ENCODE results near the gene ERCC6.

Gene ERCC6

GRCh38 chr10:49549640-49550346 is 10.9 kb upstream of the ERCC6 start:
- no peak for DNase-seq (ENCODE audit: low read depth)

- no peak for DNase-seq (ENCODE audit: low read depth)
Measured at GRCh38 chr10:49543604-49544003, 4.7 kb upstream of the ERCC6 start.

DNA sequence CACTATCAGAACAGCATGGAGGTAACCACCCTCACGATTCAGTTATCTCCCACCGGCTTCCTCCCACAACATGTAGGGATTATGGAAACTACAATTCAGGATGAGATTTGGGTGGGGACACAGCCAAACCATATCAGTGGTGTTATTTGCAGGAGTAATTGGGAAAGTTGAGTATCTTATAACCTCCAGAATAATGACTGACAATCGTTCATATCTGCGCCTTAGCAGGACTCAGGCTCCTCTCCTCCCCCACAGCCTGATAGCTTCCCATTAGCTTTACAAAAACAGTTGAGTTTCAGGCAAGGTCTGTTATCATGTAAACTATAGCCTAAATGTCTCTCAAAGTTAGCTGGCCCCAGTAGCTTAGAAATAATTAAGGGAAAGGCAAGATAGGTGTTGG is 3.4 kb upstream of the ERCC6 start:
- DNase-seq (ENCODE audit: low read depth): no peak

GRCh38 chr10:49541762-49542161 is 2.8 kb upstream of the ERCC6 start:
- no peak for DNase-seq (ENCODE audit: low read depth)

- no peak for DNase-seq (ENCODE audit: low read depth)
Measured at GRCh38 chr10:49540056-49540797, 1.3 kb upstream of the ERCC6 start.

DNA sequence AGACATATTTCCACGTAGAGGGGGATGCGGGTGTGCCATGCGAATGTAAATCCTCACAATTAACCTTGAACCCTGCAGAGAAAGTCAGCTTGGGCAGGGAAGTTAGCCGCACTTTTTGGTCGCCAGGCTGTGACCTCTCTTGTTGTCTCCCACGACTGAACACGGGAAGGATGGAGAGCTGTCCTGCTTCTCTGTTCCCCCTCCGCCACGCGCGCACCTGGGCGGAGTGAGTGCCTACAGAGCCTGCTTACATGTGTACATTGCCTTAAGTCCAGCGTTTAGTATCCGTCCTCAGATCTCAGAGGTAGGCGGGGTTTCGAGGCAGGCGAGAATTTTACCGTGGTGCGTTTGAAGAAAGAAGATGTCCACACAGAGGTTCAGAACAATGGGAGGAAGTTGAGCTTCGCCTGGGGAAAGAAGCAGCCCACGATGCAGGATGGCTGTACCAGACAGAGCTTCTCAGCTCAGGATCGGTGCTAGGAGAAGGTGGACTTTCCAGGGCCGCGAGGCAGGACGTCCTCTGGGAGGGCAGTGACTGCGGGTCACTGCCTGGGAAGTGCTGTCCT is 482 bp upstream of the ERCC6 start:
- no peak for DNase-seq (ENCODE audit: low read depth)

DNA sequence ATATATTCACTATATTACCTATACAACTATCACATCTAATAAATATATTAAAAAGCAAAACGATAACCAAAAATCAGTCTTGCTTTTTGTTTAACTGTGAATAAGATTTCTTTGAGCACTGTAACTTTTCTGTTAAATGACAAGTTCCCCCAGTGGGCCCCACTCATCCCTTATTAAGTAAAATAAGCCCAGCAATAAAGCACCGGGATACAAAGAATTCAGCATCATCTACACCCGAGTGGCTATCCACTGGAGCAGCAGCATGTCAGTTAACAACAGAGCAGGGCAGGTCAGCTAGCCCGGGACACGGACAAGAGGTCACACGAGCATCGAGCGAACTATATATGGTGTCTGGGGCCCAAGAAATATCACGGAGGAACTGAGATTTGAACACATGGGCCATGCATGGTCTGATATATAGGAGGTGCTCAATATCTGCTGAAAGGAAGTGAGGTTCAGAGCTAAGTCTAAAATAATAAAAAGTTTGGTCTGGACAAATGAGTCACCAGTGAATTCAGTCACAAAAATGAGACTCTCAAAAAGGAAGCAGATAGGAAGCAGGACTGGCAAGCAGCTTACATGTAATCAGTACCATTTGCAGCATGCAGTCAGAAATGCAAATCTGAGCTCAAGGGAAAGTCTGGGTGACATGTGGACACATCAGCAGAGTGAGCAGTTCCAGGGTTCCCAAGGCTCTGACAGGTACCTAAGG is 4.1 kb downstream of the ERCC6 start:
- no peak for DNase-seq (ENCODE audit: low read depth)

- DNase-seq (ENCODE audit: low read depth): no peak
Measured at GRCh38 chr10:49532461-49532860, 6.5 kb downstream of the ERCC6 start.

DNA sequence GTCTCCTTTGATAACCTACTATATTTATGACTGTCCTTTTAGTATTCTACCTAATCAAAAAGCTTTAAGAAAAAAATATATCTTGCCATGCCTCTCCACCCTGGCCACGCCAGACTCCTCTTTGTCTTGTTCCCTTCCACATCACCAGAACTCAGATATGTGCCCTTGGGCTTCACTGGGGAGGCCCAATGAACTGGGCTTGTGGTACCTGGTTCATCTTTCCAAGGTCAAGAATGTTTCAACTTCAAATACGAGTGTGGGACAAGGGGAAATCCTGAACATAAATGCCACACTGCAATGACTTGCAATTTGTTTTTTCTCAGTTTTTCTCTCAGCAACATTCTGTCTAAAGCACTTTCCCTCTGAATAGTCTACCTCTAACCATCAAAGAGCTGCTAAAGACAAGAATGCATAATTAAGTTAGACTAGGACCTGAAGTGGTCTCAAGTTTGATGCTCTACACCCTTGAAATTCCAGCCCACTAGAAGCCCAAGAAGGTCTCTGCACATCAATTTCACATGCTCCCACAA is 9.9 kb downstream of the ERCC6 start:
- no peak for DNase-seq (ENCODE audit: low read depth)

- DNase-seq (ENCODE audit: low read depth): no peak
Measured at GRCh38 chr10:49527850-49528249, 11.1 kb downstream of the ERCC6 start.

DNA sequence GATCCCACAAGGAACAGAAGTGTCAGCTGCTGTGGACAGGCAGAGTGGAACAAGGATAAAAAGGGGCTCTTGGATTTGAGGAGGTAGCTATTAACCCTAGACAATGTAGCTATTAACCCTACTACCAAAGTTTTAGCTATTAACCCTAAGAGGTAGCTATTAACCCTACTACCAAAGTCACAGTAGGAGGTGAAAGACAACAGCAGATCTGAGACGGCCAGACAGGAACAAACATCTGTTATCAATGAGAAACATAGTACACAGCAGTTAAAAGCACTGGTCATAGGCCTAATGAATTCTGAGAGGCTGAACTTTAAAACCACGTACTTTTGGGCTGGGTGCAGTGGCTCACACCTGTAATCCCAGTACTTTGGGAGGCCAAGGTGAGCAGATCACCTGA is 11.9 kb downstream of the ERCC6 start:
- no peak for DNase-seq (ENCODE audit: low read depth)

DNA sequence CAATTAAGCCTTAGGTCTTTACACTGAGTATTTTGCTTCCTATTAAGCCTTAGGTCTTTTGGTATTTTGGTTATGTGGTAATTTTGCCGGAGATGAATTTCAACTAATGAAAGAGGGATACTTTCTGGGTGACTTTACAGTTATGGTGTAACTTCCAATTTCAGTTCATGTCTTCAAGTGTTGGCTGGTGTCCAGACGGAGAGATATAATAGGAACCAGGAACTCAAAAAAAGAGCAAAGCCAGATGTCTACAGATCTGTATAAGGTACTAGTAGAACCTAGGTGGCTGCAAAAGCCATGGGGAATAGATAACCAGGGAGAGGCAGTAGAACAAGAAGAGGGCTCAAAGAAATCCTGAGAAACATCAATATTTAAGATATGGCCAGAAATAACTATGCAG is 12.3 kb downstream of the ERCC6 start:
- DNase-seq (ENCODE audit: low read depth): no peak

- DNase-seq (ENCODE audit: low read depth): no peak
Measured at GRCh38 chr10:49524496-49524895, 14.4 kb downstream of the ERCC6 start.

- DNase-seq (ENCODE audit: low read depth): no peak
Measured at GRCh38 chr10:49523301-49523700, 15.6 kb downstream of the ERCC6 start.

GRCh38 chr10:49521062-49521461 is 17.9 kb downstream of the ERCC6 start:
- DNase-seq (ENCODE audit: low read depth): no peak

DNA sequence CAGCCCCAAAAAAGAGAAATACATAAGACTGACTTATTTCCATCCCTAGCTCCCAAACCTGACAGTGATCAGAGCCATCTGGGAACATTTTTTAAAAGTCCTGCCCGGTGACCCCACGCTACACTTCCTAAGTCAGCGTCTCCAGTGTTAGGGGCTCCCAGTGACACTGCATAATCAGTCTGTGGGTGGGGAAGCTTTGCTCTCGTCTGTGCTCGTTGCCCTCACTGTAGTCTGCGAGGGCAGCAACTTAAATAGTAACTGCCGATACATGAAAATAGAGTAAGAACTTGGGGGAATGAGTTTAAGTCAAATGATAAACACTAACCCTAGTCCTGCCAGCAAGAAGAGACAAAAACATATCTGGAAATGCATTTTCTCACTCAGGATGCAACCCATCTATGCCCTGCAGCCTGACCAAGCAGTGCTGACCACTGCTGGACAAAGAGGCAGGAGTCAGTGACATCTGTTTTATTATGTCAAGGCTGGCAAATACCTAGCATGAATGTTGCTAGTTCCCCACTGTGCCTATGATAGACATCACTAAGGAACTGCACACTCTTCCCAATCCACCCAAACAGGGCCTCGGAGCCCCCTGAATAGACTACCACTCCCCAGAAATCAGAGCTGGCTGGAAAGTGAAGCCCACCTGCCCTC is 18.7 kb downstream of the ERCC6 start:
- DNase-seq (ENCODE audit: low read depth): no peak

GRCh38 chr10:49519717-49520116 is 19.2 kb downstream of the ERCC6 start:
- no peak for DNase-seq (ENCODE audit: low read depth)

GRCh38 chr10:49518982-49519578 is 19.8 kb downstream of the ERCC6 start:
- no peak for DNase-seq (ENCODE audit: low read depth)

- DNase-seq (ENCODE audit: low read depth): no peak
Measured at GRCh38 chr10:49518566-49518965, 20.4 kb downstream of the ERCC6 start.

DNA sequence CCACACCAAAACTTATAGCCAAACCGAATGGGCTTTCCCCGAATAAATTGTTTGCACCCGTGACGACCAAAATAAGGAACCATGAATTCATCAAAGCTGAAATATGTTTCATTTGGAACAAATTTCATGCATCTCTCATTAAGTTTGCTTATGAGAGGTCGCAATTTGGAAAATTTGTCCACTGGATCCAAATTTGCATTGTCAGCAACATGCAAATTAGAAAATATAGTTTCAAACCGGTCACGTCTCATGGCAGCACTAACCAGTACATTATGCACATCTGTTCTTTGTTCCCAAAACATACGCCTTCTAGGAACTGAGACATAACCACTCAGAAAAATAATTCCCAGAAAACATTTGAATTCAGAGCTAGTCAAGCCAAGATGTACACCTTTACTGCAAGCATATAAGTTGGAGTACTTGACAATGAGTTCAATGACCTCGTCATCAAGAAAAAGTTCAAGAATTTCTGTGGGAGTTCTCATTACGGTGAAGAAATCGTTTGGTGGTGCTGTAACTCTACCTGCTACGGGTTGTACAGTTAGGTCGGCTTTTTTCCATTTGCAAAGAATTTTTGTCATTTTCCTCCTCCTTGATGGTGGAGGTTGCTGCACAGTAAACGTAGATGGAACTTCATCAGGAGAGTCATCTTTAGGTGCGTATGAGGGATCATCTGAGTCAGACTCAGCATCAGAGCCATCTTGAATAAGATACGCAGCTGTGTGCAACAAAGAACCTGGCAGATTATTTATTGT is 22.5 kb downstream of the ERCC6 start:
- DNase-seq (ENCODE audit: low read depth): no peak
